HepG2 (cell line): ENCODE data around the gene CHSY3. TPM values are rescaled to one million over a fixed set of nuclear protein-coding genes. Genes with fewer than 3 reads are reported as not detected.

ENCODE experiments used
- ATAC-seq: fragments of 200-7000 bp; cut with Tn5 transposase; 3 replicates; pipeline ENCODE4 v1.9.1; 2020; ENCODE audit warnings: mild to moderate bottlenecking, moderate library complexity
- BruUV-seq: library from RNA; stranded (reverse); fragments of 400-500 nt; replicated peaks from 2 replicates; lab custom pipeline; 2021; lab: Mats Ljungman, UMichigan
- CTCF ChIA-PET: fragments of 300-600 bp; formaldehyde crosslinking; extraction: SDS; loops from one replicate; lab custom pipeline; 2021; ENCODE audit warnings: low total read pairs, inconsistent platforms, low intra/inter-chr PET ratio; lab: Yijun Ruan, JAX
- POLR2A ChIA-PET: fragments of 350-600 bp; sonication (Branson Sonifier 250); formaldehyde crosslinking; loops from one replicate; lab custom pipeline; 2020; ENCODE audit warnings: antibody characterized with exemption, inconsistent platforms; lab: Yijun Ruan, JAX
- DNase-seq: peaks from one replicate; pipeline ENCODE4 v3.0.0-alpha.2; 2015; ENCODE audit warnings: low spot score
- FAIRE-seq: peaks from 3 replicates; lab custom pipeline; 2011; peaks lifted over from hg19 to GRCh38; lab: Jason Lieb, UNC
- H2AFZ ChIP-seq: one replicate; pipeline ENCODE4 v1.6.1; 2011; ENCODE audit warnings: low read length, inconsistent platforms
- H3K27ac ChIP-seq: fragments of 300-600 bp; 3 replicates; pipeline ENCODE4 v1.8.0; 2011; ENCODE audit warnings: mixed run types, mild to moderate bottlenecking, mixed read lengths, low read length, inconsistent platforms; ENCODE audit not compliant: insufficient read depth; ENCODE audit errors: extremely low read length
- H3K27me3 ChIP-seq, 2 experiments: fragments of 200-600 bp in 1 of 2; 2 replicates in 1 of 2; 3 replicates in 1 of 2; pipeline versions ENCODE4 v1.6.0 to v1.8.0; 2011; ENCODE audit warnings: low read length in 2 of 2, mild to moderate bottlenecking in 2 of 2, moderate library complexity in 2 of 2, inconsistent platforms in 1 of 2; ENCODE audit not compliant: insufficient read depth in 2 of 2, control insufficient read depth in 1 of 2
- H3K36me3 ChIP-seq, 2 experiments: fragments of 200-600 bp in 1 of 2; replicated peaks in 1 of 2; 2 replicates in 1 of 2; 3 replicates in 1 of 2; pipeline versions ENCODE4 v1.5.1 to v1.8.0; 2011; ENCODE audit warnings: low read length in 2 of 2, inconsistent platforms in 1 of 2; ENCODE audit not compliant: insufficient read depth in 2 of 2, control insufficient read depth in 1 of 2
- H3K4me1 ChIP-seq: 2 replicates; pipeline ENCODE4 v1.5.1; 2012; ENCODE audit warnings: low read length, inconsistent platforms; ENCODE audit not compliant: insufficient read depth
- H3K4me2 ChIP-seq: 2 replicates; pipeline ENCODE4 v1.6.0; 2011; ENCODE audit warnings: low read depth, low read length, inconsistent platforms
- H3K4me3 ChIP-seq, 3 experiments: fragments of 200-600 bp in 1 of 3; sonication (generic), shearing (Covaris generic) in 1 of 3; replicated peaks in 1 of 3; 2 replicates each; pipeline ENCODE4 v1.5.1; 2011 to 2016; ENCODE audit warnings: low read length in 3 of 3, inconsistent platforms in 2 of 3, low read depth in 2 of 3, mild to moderate bottlenecking in 2 of 3, control low read depth in 1 of 3, mixed read lengths in 1 of 3; ENCODE audit not compliant: insufficient read depth in 1 of 3
- H3K79me2 ChIP-seq: one replicate; pipeline ENCODE4 v1.6.1; 2011; ENCODE audit warnings: low read length, inconsistent platforms; ENCODE audit not compliant: insufficient read depth
- H3K9ac ChIP-seq: 2 replicates; pipeline ENCODE4 v1.6.0; 2011; ENCODE audit warnings: mild to moderate bottlenecking, low read depth, low read length, inconsistent platforms; ENCODE audit not compliant: insufficient read depth
- H3K9me3 ChIP-seq: 2 replicates; pipeline ENCODE4 v1.5.1; 2012; ENCODE audit warnings: mild to moderate bottlenecking, low read length
- H4K20me1 ChIP-seq: 2 replicates; pipeline ENCODE4 v1.6.0; 2011; ENCODE audit warnings: inconsistent platforms, mild to moderate bottlenecking, low read length, moderate library complexity; ENCODE audit not compliant: insufficient read depth
- CBX2 ChIP-seq, 2 experiments: fragments of 200-600 bp in 1 of 2; sonication (generic); formaldehyde crosslinking in 1 of 2; IDR thresholded peaks; 2 replicates each; pipeline versions ENCODE4 v1.7.0 to v1.8.1; 2018 to 2022; ENCODE audit warnings: low read depth in 2 of 2, low read length in 1 of 2, mild to moderate bottlenecking in 1 of 2, missing genetic modification reagents in 1 of 2
- SP4 ChIP-seq: sonication (generic); formaldehyde crosslinking; IDR thresholded peaks from 2 replicates; pipeline ENCODE4 v1.8.1; 2023; ENCODE audit warnings: mild to moderate bottlenecking, missing genetic modification reagents
- ZFP90 ChIP-seq: sonication (generic); formaldehyde crosslinking; IDR thresholded peaks from 2 replicates; pipeline ENCODE4 v1.8.0; 2022; ENCODE audit warnings: missing genetic modification reagents, mild to moderate bottlenecking, inconsistent platforms, borderline replicate concordance
- ZNF546 ChIP-seq: sonication (generic); formaldehyde crosslinking; conservative IDR thresholded peaks from 2 replicates; pipeline ENCODE4 v1.8.1; 2023; ENCODE audit warnings: mild to moderate bottlenecking, missing genetic modification reagents
- ZNF574 ChIP-seq: sonication (generic); formaldehyde crosslinking; IDR thresholded peaks from 2 replicates; pipeline ENCODE4 v1.4.0; 2020; ENCODE audit warnings: missing genetic modification reagents
- ZNF672 ChIP-seq: sonication (generic); formaldehyde crosslinking; IDR thresholded peaks from 2 replicates; pipeline ENCODE4 v1.8.1; 2022; ENCODE audit warnings: missing genetic modification reagents
- ZNF792 ChIP-seq: IDR thresholded peaks from 2 replicates; pipeline ENCODE4 v1.6.1; 2016
- WGBS: methylation state at CpG from one replicate; pipeline ENCODE4 v1.1.6; 2017; ENCODE audit warnings: low lambda C conversion rate; 5-methylcytosine and 5-hydroxymethylcytosine counted together
- in situ Hi-C: cut with HindIII; loops from 2 replicates; pipeline ENCODE4 v1.10.0; 2017; ENCODE audit warnings: low pct_unique_long_range_greater_than_20kb; ENCODE audit not compliant: extremely low pct_ligation_motif_present
- intact Hi-C: fragments of 100-400 bp; cut with micrococcal nuclease; formaldehyde crosslinking; loops from one replicate; pipeline ENCODE4 v1.10.0; 2022; ENCODE audit not compliant: unreplicated experiment
- polyA plus RNA-seq, 8 experiments: library from polyadenylated mRNA; depleted of rRNA in 3 of 8; stranded (reverse) in 7 of 8; unstranded in 1 of 8; fragments of >200 nt; fragmentation: Illumina TruSeq in 4 of 8; extraction: Trizol in 4 of 8; gene quantifications; 2 replicates each; pipeline versions ENCODE4 v1.2.1 to v1.2.3, GENCODE V29; 2011 to 2016; ENCODE audit warnings: low read depth in 4 of 8, missing spikeins in 1 of 8, mixed read lengths in 1 of 8; ENCODE audit not compliant: insufficient read depth in 1 of 8
- total RNA-seq, 5 experiments: library from RNA; depleted of rRNA; stranded (reverse); fragments of >200 nt; fragmentation: Illumina TruSeq; extraction: Trizol; gene quantifications; 2 replicates each; pipeline ENCODE4 v1.2.3, GENCODE V29; 2016; ENCODE audit warnings: low read depth in 1 of 5

The CHSY3 gene
- total and polyA plus RNA-seq, 2 of the 13 experiments (the other 11 are each of a cell fraction or from before 2014, with no cell fraction given), result 0.26 to 4.1 TPM

- TF ChIP-seq SP4 (CRISPR knock-in tag) (no peak), ZNF672 (no peak), ZNF792 (no peak), ZNF546 (CRISPR knock-in tag) (no peak), ZFP90 (CRISPR knock-in tag) (no peak), ZNF574 (no peak), CBX2 (IDR thresholded peaks at IDR 0.05; ENCODE audit: low read depth, low read length) (no peak), CBX2 (CRISPR knock-in tag; IDR thresholded peaks at IDR 0.05; ENCODE audit: low read depth) (no peak)
- in situ Hi-C loops, result no loop called here
- intact Hi-C loops, result no loop called here
- Histone ChIP-seq H3K9ac (no peak overlapping the region), H3K27ac (no peak overlapping the region), H3K36me3 (no peaks in the 10 kb centered on the region), H3K9me3 (no peaks in the 10 kb centered on the region), H4K20me1 (no peaks in the 10 kb centered on the region), H3K4me2 (no peak overlapping the region), H2AFZ (no peak overlapping the region), H3K79me2 (no peaks in the 10 kb centered on the region), H3K4me1 (no peaks in the 10 kb centered on the region), H3K27me3 (no peaks in the 10 kb centered on the region), H3K4me3 (no peak overlapping the region)
- ATAC-seq (no peak), DNase-seq (no peak), FAIRE-seq (no peak)
- CTCF ChIA-PET, result no interaction called here
- WGBS, result 63% methylated on average over 1 of the region's 1 CpG
- POLR2A ChIA-PET, result no interaction called here
- BruUV-seq, result no TSS peak
Observed at GRCh38 chr5:130025511-130025910, 121.2 kb downstream of the CHSY3 start.
